H1 (cell line): ENCODE measurements around the gene MCF2L. TPM values are rescaled to one million over a fixed set of nuclear protein-coding genes. Genes with fewer than 3 reads are reported as not detected.
"Not testable (repeated sequence)": the region's sequence is repeated elsewhere in the genome, so short reads cannot be mapped to it uniquely, and the experiment has no call there.

ENCODE experiments used
- CTCF ChIA-PET: fragments of 300-600 bp; sonication (Branson Sonifier 250); formaldehyde crosslinking; loops from one replicate; lab custom pipeline; 2021; ENCODE audit not compliant: partially characterized antibody; lab: Charles Lee
- POLR2A ChIA-PET: fragments of 300-600 bp; sonication (Branson Sonifier 250); formaldehyde crosslinking; loops from one replicate; lab custom pipeline; 2021; ENCODE audit warnings: inconsistent platforms; ENCODE audit not compliant: partially characterized antibody; lab: Charles Lee
- DNase-seq, 2 experiments: peaks; one replicate each; pipeline versions ENCODE4 v3.0.0 to v3.0.0-alpha.2; 2010 to 2022; ENCODE audit warnings: low spot score in 2 of 2, low read depth in 1 of 2, mixed read lengths in 1 of 2
- FAIRE-seq: peaks from 2 replicates; lab custom pipeline; 2011; peaks lifted over from hg19 to GRCh38; lab: Jason Lieb, UNC
- H2AFZ ChIP-seq: 2 replicates; pipeline ENCODE4 v1.8.1; 2012; ENCODE audit warnings: low read length, inconsistent platforms
- H2AK5ac ChIP-seq: 2 replicates; pipeline ENCODE4 v1.6.1; 2013; ENCODE audit warnings: low read depth, low read length
- H2BK120ac ChIP-seq: replicated peaks from 2 replicates; pipeline ENCODE3; 2013; ENCODE audit warnings: low read depth, low read length, inconsistent platforms
- H2BK12ac ChIP-seq: 2 replicates; pipeline ENCODE4 v1.6.1; 2013; ENCODE audit warnings: low read depth, low read length
- H2BK15ac ChIP-seq: 2 replicates; pipeline ENCODE4 v1.6.1; 2013; ENCODE audit warnings: low read length
- H2BK20ac ChIP-seq: 2 replicates; pipeline ENCODE4 v1.6.1; 2013; ENCODE audit warnings: low read length
- H2BK5ac ChIP-seq: 2 replicates; pipeline ENCODE4 v1.6.1; 2013; ENCODE audit warnings: low read depth, low read length
- H3K14ac ChIP-seq: 2 replicates; pipeline ENCODE4 v1.6.1; 2013; ENCODE audit warnings: inconsistent platforms; ENCODE audit not compliant: insufficient read length
- H3K18ac ChIP-seq: 2 replicates; pipeline ENCODE4 v1.6.1; 2013; ENCODE audit warnings: low read length; ENCODE audit errors: extremely low read depth
- H3K23ac ChIP-seq: 2 replicates; pipeline ENCODE4 v1.6.1; 2013; ENCODE audit warnings: inconsistent platforms; ENCODE audit not compliant: insufficient read length
- H3K23me2 ChIP-seq: 2 replicates; pipeline ENCODE4 v1.6.1; 2013; ENCODE audit warnings: low read depth, low read length
- H3K27ac ChIP-seq: 2 replicates; pipeline ENCODE4 v1.6.1; 2011; ENCODE audit warnings: low read depth, low read length, inconsistent platforms
- H3K27me3 ChIP-seq, 4 experiments: replicated peaks in 1 of 4; 1 replicate in 1 of 4; 2 replicates in 3 of 4; pipeline versions ENCODE4 v1.6.1 to v1.8.1; 2011 to 2013; ENCODE audit warnings: low read length in 3 of 4, mild to moderate bottlenecking in 3 of 4, inconsistent platforms in 2 of 4, mixed read lengths in 2 of 4, moderate library complexity in 1 of 4; ENCODE audit not compliant: control insufficient read depth in 3 of 4, insufficient read depth in 3 of 4; ENCODE audit errors: extremely low read depth in 1 of 4
- H3K36me3 ChIP-seq, 4 experiments: 2 replicates each; pipeline versions ENCODE4 v1.6.1 to v1.8.1; 2011 to 2013; ENCODE audit warnings: mild to moderate bottlenecking in 4 of 4, low read length in 3 of 4, moderate library complexity in 2 of 4, control low read depth in 1 of 4, inconsistent platforms in 1 of 4; ENCODE audit not compliant: insufficient read depth in 4 of 4, control insufficient read depth in 2 of 4
- H3K4ac ChIP-seq: replicated peaks from 2 replicates; pipeline ENCODE3; 2013; ENCODE audit warnings: low read length, low read depth, mixed read lengths, inconsistent platforms; ENCODE audit not compliant: insufficient read length
- H3K4me1 ChIP-seq, 4 experiments: replicated peaks in 1 of 4; 1 replicate in 1 of 4; 2 replicates in 3 of 4; pipeline versions ENCODE4 v1.6.1 to v1.8.1; 2011 to 2013; ENCODE audit warnings: low read length in 3 of 4, inconsistent platforms in 2 of 4, mixed read lengths in 1 of 4; ENCODE audit not compliant: insufficient read depth in 4 of 4, control insufficient read depth in 3 of 4
- H3K4me2 ChIP-seq, 2 experiments: 2 replicates each; pipeline versions ENCODE4 v1.6.1 to v1.8.1; 2011 to 2013; ENCODE audit warnings: low read depth in 2 of 2, low read length in 2 of 2, control low read depth in 1 of 2, inconsistent platforms in 1 of 2, mild to moderate bottlenecking in 1 of 2; ENCODE audit not compliant: insufficient read depth in 1 of 2
- H3K4me3 ChIP-seq, 4 experiments: fragments of 200-600, 300-600 bp in 1 of 4; sonication (generic), shearing (Covaris generic), sonication (Bioruptor Twin) in 1 of 4; 2 replicates each; pipeline versions ENCODE4 v1.5.1 to v1.8.1; 2011 to 2016; ENCODE audit warnings: low read length in 4 of 4, low read depth in 3 of 4, control low read depth in 2 of 4, inconsistent platforms in 2 of 4, mild to moderate bottlenecking in 2 of 4, mixed read lengths in 1 of 4, moderate library complexity in 1 of 4; ENCODE audit not compliant: insufficient read depth in 2 of 4; ENCODE audit errors: extremely low read depth in 1 of 4
- H3K56ac ChIP-seq: replicated peaks from 2 replicates; pipeline ENCODE3; 2013; ENCODE audit warnings: low read depth, mild to moderate bottlenecking, mixed read lengths, low read length, inconsistent platforms; ENCODE audit not compliant: insufficient read length
- H3K79me1 ChIP-seq: 2 replicates; pipeline ENCODE4 v1.6.1; 2013; ENCODE audit warnings: low read depth, low read length, control low read depth
- H3K79me2 ChIP-seq, 2 experiments: 2 replicates each; pipeline versions ENCODE4 v1.6.1 to v1.8.1; 2012 to 2013; ENCODE audit warnings: low read length in 2 of 2, mild to moderate bottlenecking in 2 of 2, inconsistent platforms in 1 of 2; ENCODE audit not compliant: insufficient read depth in 2 of 2, control insufficient read depth in 1 of 2
- H3K9ac ChIP-seq, 4 experiments: replicated peaks in 1 of 4; 1 replicate in 1 of 4; 2 replicates in 3 of 4; pipeline versions ENCODE4 v1.6.1 to v1.8.1; 2011 to 2013; ENCODE audit warnings: low read depth in 3 of 4, low read length in 3 of 4, control low read depth in 2 of 4, mild to moderate bottlenecking in 2 of 4, moderate library complexity in 2 of 4, inconsistent platforms in 1 of 4; ENCODE audit errors: extremely low read depth in 1 of 4
- H3K9me3 ChIP-seq, 2 experiments: 2 replicates each; pipeline versions ENCODE4 v1.6.1 to v1.8.1; 2012 to 2013; ENCODE audit warnings: mild to moderate bottlenecking in 2 of 2, moderate library complexity in 2 of 2, control low read depth in 1 of 2, inconsistent platforms in 1 of 2, low read depth in 1 of 2, low read length in 1 of 2, mixed read lengths in 1 of 2; ENCODE audit not compliant: insufficient read depth in 2 of 2
- H4K20me1 ChIP-seq, 2 experiments: replicated peaks in 1 of 2; 2 replicates each; pipeline versions ENCODE3 to v1.8.1; 2011 to 2013; ENCODE audit warnings: inconsistent platforms in 2 of 2, low read length in 2 of 2, mild to moderate bottlenecking in 1 of 2; ENCODE audit not compliant: insufficient read depth in 2 of 2, control insufficient read depth in 1 of 2
- H4K5ac ChIP-seq: 2 replicates; pipeline ENCODE4 v1.6.1; 2013; ENCODE audit warnings: low read length, low read depth, mixed read lengths, inconsistent platforms; ENCODE audit not compliant: insufficient read length
- H4K8ac ChIP-seq: 2 replicates; pipeline ENCODE4 v1.8.0; 2013; ENCODE audit warnings: mild to moderate bottlenecking, moderate library complexity, low read length, inconsistent platforms; ENCODE audit not compliant: insufficient read depth; ENCODE audit errors: extremely low read depth
- H4K91ac ChIP-seq: replicated peaks from 2 replicates; pipeline ENCODE3; 2013; ENCODE audit warnings: low read length, mixed read lengths, inconsistent platforms; ENCODE audit not compliant: insufficient read length
- WGBS, 2 experiments: shearing (Covaris generic) in 1 of 2; methylation state at CpG; one replicate each; pipeline versions ENCODE4 v1.1.6 to v1.1.7; 2013 to 2015; ENCODE audit warnings: low lambda C conversion rate in 2 of 2, mixed read lengths in 2 of 2, inconsistent platforms in 1 of 2, low coverage in 1 of 2, missing lambda C conversion rate in 1 of 2; ENCODE audit not compliant: insufficient replicate concordance in 2 of 2, insufficient coverage in 1 of 2, insufficient read length in 1 of 2; ENCODE audit errors: extremely low coverage in 1 of 2, missing lambda C conversion rate in 1 of 2; 5-methylcytosine and 5-hydroxymethylcytosine counted together
- polyA plus RNA-seq, 7 experiments: library from polyadenylated mRNA; depleted of rRNA in 3 of 7; stranded (reverse) in 5 of 7; unstranded in 2 of 7; fragments of >200 nt in 5 of 7; fragments of 200-250 nt in 2 of 7; gene quantifications; 1 replicate in 5 of 7; 2 replicates in 1 of 7; 4 replicates in 1 of 7; pipeline versions ENCODE4 v1.2.1 to v1.2.3, GENCODE V29; 2011 to 2013; ENCODE audit warnings: missing spikeins in 2 of 7, mixed read lengths in 2 of 7
- total RNA-seq: library from RNA; stranded (reverse); fragmentation: NEBNext Ultra II Directional; extraction: Animal tissue kit (Norgen Biotek cat#: 25700); gene quantifications from 2 replicates; pipeline ENCODE4 v1.2.1, GENCODE V29; 2021

The MCF2L gene
- total and polyA plus RNA-seq, 2 of the 8 experiments (the other 6 are each of a cell fraction or from before 2014, with no cell fraction given), result 10.1 to 24.4 TPM

DNA sequence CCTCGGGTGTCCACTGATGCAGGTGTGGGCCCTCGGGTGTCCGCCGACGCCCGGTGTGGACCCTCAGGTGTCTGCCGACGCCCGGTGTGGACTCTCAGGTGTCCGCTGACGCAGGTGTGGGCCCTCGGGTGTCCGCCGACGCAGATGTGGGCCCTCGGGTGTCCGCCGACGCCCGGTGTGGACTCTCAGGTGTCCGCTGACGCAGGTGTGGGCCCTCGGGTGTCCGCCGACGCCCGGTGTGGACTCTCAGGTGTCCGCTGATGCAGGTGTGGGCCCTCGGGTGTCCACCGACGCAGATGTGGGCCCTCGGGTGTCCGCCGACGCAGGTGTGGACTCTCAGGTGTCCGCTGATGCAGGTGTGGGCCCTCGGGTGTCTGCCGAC, 61.2 kb downstream of the MCF2L start:
- H4K91ac ChIP-seq, H2AK5ac ChIP-seq, H2BK120ac ChIP-seq, H3K79me1 ChIP-seq, FAIRE-seq, H4K8ac ChIP-seq, H3K23ac ChIP-seq, H3K18ac ChIP-seq, H3K9me3 ChIP-seq, H4K20me1 ChIP-seq, H3K4me1 ChIP-seq, H3K79me2 ChIP-seq, H2AFZ ChIP-seq, H2BK5ac ChIP-seq, H3K23me2 ChIP-seq, H4K5ac ChIP-seq, H3K4me2 ChIP-seq, H3K27ac ChIP-seq, H3K36me3 ChIP-seq, H3K4ac ChIP-seq, DNase-seq, H3K9ac ChIP-seq, H3K27me3 ChIP-seq, H2BK20ac ChIP-seq, H2BK12ac ChIP-seq, H3K14ac ChIP-seq, H3K4me3 ChIP-seq, H3K56ac ChIP-seq, H2BK15ac ChIP-seq: not testable (repeated sequence)
- CTCF ChIA-PET, result interaction anchor here (0.7 to 7.0 kb wide), 25 partner anchors 11 to 763 kb away, joined by 3 to 72 read pairs (median 7); no protein-coding TSS in a partner anchor
- POLR2A ChIA-PET, result interaction anchor here (1.3 kb wide), 1 partner anchor 8 kb away, joined by 3 read pairs; no protein-coding TSS in a partner anchor
- WGBS, 2 experiments, result 95% methylated on average over 15 of the region's 38 CpGs; no CpG with 5 or more reads in 1 of the 2 experiments
